HFF-Myc (cell line): ENCODE data around the gene TTLL5.

Experiments
- DNase-seq: peaks from one replicate; pipeline ENCODE4 v3.0.0-alpha.2; 2011; ENCODE audit warnings: low read depth; ENCODE audit errors: extremely low read depth
- H3K4me3 ChIP-seq: replicated peaks from 2 replicates; pipeline ENCODE4 v1.5.1; 2011; ENCODE audit warnings: low read depth, mild to moderate bottlenecking, control low read depth, low read length
- TF ChIP-seq, protein P1 (sequence below): IDR thresholded peaks from 2 replicates; pipeline ENCODE4 v1.5.1; 2012; ENCODE audit warnings: mild to moderate bottlenecking, low read depth, low read length, control low read depth; ENCODE audit errors: missing control alignments

The TTLL5 gene

DNA sequence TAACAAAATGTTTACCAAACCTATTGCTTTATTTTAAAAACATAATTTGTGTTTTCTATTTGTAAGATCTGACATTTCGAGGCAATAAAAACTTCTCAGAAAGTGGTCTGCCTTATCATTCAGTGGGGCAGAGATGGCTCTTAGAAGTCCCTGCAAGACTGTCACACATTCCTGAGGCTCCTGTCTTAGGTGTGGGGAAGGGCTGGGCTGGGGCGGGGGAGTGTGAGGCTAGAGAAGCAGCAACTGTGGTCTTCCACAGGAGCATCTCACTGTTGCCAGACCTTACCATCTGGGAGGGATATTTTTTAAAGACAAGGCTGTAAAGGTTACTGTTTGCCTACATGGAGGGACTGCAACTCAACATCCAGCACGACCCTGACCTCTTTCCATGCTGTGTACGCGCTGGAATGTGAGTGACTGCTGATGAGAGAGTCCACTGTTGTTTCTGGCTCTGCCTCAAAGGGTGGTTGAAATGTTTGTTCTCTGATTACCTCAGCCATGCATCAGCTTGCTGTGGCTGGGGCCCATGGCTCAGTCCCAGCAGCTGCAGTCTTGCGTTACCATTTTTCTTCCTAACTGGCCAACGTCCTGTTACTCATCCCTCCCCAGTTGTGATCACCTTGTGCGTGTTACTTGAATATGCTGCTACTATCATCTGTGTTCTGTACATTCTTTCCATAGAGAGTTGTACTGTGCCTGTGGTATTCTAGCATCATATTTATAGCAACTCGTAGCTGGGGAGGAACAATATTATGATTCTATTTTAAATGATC lies 12.8 kb upstream of the TTLL5 start:
- H3K4me3 ChIP-seq: no peak overlapping the region
- DNase-seq: peak; percentile 40
- TF ChIP-seq, protein P1, sequence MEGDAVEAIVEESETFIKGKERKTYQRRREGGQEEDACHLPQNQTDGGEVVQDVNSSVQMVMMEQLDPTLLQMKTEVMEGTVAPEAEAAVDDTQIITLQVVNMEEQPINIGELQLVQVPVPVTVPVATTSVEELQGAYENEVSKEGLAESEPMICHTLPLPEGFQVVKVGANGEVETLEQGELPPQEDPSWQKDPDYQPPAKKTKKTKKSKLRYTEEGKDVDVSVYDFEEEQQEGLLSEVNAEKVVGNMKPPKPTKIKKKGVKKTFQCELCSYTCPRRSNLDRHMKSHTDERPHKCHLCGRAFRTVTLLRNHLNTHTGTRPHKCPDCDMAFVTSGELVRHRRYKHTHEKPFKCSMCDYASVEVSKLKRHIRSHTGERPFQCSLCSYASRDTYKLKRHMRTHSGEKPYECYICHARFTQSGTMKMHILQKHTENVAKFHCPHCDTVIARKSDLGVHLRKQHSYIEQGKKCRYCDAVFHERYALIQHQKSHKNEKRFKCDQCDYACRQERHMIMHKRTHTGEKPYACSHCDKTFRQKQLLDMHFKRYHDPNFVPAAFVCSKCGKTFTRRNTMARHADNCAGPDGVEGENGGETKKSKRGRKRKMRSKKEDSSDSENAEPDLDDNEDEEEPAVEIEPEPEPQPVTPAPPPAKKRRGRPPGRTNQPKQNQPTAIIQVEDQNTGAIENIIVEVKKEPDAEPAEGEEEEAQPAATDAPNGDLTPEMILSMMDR: no peak

DNA sequence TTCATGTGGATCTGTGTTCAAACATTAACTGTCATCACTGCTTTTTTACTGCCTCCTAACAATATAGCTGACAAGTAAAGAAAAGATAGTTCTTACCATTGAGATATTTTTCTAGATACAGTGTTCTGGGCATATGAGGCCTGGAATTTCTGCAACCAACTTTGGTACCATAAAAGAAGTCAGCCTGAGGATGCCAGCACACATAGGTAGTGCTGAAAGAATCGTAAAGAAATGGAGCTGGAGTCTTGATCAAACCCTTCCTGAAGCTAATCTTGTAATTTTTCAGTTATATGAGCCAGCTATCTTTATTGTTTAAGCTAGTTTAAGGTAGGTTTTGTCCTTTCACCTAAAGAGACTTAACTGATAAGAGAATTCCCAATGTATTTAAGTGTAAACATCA lies 11.7 kb upstream of the TTLL5 start:
- no peak for DNase-seq
- TF ChIP-seq, protein P1: no peak
- H3K4me3 ChIP-seq: no peak overlapping the region

DNA sequence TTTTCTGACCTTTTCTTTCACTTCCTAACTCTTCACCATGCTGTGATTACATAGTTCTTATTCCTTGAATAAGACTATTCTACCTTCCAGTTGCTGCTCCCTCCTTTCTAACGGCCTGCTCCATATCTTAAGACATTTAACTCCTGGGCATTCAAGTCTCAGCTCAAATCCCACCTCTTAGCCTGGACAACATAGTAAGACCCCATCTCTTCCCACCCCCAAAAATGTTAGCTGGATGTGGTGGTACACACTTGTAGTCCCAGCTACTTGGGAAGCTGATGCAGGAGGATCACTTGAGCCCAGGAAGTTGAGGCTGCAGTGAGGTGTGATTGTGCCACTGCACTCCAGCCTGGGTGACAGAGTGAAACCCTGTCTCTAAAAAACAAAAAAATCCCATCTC lies 11.3 kb upstream of the TTLL5 start:
- H3K4me3 ChIP-seq: no peak overlapping the region
- TF ChIP-seq, protein P1: no peak
- DNase-seq: no peak

DNA sequence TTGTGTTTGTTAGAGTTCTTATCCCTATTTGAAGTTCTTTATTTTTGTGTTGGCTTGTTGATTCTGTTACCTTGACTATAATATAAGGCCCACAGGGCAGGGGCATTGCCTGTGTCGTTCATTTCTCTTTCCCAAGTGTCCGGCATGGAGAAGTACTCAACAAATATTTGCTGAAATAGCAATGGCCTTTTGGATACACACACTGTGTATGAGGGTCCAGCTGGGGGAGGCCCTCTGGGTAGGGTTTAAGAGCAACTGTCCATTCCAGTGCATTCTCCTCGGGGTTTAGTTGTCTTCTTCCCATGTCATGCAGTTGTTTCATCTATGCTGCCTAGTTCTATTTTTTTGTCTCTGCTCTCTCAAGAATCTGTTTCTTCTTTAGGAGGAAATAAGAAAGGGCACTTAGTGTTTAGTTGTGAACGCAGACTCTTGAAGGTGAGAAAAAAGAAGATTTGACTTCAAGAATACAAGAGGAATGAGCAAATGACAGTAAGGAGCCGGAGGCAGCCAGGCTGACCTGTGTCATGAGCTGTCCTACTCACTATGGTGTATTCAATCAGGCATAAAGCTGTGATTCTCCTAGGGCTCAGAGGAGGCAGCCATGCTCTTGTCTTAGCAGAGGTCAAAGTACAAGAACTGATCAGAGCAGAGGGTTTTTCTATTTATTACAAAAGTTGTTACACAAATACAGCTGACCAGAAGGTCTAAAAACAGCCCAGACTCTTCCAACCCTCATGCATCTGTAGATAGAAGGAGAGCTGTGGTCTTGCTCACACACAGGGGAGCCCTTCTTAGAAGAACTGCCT lies 10.6 kb upstream of the TTLL5 start:
- TF ChIP-seq, protein P1: no peak
- no peak overlapping the region for H3K4me3 ChIP-seq
- no peak for DNase-seq

DNA sequence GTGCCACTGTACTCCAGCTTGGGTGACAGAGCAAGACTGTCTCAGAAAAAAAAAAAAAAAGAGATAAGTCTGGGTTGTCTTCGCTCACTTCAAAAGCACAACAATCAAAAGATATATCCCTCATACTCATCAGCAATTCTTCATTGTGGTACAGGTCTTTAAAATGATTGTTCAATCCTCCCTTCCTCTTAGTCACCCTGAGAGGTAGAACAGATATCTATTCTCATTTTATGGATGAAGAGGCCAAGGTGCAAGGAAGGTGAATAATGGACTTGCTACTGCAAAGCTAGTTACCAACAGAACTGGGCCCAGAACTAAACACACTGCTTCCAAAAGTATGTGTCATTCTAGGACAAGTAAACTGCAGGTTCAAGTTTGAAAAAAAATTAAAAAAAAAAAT lies 7.5 kb upstream of the TTLL5 start:
- TF ChIP-seq, protein P1: no peak
- H3K4me3 ChIP-seq: no peak overlapping the region
- DNase-seq: no peak

DNA sequence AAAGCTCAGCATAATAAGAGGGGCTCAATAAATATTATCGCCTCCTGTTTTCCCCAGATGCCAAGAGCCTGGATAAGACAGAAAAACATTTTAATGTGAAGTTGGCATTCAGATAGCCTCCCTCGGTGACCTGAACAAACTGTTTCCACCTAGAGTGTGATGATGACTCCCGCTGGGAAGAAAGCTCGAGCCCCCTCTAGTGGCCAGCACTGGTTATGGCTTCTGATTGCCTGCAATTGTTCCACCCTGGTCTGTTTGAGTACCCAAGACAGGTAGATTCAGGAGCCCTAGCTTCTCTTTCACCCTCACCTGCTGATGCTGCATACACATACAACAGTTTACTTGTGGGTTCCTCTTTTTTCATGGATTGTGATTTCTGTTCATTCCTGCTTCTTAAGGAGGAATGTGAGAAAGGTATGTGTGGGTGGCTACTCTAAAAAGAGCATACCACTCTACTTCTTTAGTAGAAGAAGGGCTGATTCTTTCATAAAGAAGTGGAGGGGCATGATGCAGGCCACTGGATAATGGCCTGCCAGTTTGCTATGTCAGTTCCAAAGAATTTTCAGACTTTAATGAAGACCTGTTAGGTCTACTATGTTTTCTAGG lies 6.8 kb upstream of the TTLL5 start:
- TF ChIP-seq, protein P1: peak; percentile 99
- peak; percentile 32 for DNase-seq
- no peak overlapping the region for H3K4me3 ChIP-seq
